HG03439 (cell line): ENCODE measurements around the gene NTNG2.
A peak's percentile ranks its signal among the peaks of the same experiment; 100 is the strongest.

Experiments used
- ATAC-seq: cut with Tn5 transposase; IDR thresholded peaks from one replicate; pipeline ENCODE4 v1.9.1; 2021; ENCODE audit warnings: mild to moderate bottlenecking, moderate library complexity; ENCODE audit not compliant: unreplicated experiment

Gene NTNG2

DNA sequence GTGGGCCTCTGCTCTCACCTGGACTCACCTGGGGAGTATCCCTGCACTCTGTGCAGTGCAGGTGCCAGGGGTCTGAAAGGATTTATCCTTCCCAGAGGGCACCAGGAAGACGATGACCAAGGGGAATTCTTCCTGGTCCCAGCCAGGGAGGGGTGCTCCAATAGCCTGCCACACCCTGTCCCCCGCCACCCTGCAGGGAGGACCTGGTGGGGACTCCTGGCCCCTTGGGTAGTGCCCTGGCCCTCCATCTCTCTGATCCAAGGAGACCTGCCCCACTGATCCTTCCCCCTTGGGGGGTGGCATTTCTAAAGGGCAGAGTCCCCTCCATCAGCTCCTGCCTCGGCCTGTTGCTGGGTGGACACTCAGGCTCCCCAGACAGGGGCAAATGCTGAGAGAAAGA lies 70.7 kb downstream of the NTNG2 start:
- ATAC-seq = no peak

DNA sequence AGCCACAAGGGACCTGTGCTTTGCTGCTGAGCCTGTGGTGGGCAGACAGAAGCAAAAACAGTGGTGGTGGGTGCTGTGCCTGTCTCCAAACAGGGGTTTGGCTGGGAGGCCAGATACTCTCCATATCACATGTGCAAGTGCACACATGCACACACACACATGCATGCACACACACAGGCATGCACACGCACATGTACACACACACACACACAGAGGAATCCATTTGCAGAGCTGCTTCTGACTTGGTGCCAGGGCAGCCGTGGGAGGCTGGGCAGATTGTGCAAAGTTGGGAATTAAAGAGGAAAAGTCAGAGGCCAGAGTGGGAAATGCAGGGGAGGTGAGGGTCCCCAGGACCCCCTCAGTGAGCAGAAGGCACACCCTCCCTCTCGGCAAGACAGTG lies 71.3 kb downstream of the NTNG2 start:
- ATAC-seq = no peak

DNA sequence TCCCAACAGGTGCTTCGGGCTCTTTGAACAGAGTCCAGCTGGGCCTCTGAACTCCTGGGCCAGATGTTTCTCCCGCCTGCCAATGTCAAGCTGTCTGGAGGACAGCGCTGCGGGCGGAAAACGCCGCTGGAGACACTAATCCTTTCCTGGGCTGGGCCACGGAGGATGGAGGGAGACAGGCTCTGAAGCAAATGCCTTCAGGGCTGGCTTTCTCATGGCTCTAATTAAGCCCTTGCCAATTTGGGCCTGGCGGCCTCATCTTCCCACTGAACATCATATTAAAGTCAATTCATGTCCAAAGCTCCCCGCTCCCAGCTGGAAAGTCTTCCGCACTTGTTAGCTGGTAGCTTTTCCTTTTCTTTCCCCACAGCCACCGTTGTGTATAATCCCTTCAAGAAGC lies 72.7 kb downstream of the NTNG2 start:
- ATAC-seq = no peak

DNA sequence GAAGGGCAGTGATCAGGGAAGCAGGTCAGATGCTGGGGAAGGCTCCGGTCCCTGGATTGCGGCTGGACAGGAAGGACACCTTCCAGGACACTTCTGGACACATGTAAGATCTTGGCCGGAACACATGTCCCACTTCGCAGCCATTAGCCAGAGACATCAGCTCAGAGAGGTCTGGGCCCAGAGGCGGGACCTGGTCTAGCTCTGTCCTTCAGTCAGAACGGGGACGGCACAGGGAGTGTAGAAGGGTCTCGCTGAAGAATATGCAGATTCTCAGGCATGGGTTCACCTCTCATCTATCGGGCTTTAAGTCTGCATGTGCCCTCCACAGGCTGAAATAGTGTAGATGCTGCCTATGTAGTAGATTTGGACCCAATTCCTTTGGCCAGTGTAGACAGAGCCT lies 73.3 kb downstream of the NTNG2 start:
- no peak for ATAC-seq

DNA sequence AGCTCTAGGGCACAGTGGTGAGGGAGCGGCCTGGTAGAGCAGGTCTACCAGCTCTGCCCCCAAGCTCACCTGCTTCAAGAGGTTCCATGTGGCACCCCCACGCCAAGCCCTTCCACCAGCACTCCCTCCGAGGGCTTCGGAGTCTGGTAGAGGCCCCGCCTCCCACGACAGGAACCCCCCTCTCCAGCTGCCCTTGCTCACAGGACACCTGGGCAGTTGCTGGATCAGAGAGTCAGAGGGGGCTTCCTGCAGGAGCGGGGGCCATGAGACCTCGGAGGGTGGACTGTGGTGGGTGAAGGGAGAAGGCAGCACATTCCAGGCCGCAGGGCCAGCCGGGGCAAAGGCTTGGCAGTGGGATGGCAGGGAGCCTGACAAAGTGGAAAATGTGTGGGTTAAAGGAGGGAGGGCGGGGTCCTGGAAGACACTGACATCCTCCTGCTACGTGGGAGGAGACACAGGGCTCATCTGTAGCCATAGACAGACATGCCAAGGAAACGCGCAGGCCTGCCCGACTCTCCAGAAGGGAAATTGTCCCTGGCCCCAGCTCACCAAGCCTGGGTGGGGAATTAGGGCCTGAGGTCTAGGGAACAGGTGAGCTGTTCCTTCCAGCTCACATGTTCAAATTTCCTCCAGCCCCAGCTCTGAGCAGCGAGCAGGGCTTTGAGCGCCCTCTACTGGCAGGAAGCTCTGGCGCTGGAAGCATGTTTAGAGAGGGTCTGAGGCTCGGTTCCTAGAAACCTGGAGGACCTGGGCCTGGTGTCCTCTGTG lies 74.2 kb downstream of the NTNG2 start:
- ATAC-seq = no peak

DNA sequence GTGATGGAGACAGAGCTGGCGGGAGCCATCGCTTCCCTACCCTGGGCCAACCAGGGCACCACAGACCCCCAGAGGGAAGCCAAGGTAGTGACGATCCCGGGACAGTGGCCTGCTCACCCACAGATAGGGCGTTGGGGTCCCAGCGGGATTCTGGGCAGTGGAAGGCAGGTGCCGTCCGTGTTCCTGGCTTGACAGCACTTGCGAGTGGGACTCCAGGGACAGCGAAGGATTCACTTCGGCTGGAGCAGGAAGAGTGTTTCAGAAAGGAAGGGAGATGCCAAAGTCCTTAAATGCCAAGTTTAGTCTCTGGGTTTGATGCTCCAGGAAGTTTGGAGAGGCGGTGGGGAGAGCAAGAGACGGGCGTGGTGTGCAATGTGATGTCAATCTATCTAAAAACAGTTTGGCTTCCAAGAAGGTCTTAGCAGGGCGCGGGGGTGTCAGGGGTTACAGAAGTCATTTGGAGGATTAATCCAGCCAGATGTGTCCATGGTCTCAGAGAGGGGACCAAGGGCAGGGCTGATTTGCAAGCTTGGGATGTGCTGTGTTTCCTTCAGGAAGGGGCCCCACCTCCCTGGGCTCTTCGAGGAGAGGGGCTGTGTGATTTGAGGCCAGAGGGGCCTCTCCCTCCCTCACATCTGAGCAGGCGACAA lies 74.9 kb downstream of the NTNG2 start:
- no peak for ATAC-seq

DNA sequence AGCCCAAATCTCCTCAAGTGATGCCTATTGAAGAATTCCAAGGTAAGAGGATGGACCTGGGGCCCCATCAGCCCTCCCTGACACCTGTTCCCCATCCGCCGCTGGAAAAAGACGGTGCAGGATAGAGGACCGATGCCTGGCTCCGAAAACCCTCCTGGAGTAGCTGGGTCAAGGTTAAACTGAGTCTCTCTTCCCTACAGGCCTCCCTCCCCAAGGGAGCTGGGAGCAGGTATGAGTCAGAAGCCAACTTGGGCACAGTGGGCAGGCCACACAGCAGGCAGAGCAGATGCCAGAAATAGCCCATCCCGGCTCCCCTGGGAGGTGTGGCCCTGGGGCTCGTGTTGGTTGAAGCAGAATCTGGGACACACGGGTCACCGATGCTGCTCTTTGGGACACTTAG lies 75.6 kb downstream of the NTNG2 start:
- no peak for ATAC-seq

DNA sequence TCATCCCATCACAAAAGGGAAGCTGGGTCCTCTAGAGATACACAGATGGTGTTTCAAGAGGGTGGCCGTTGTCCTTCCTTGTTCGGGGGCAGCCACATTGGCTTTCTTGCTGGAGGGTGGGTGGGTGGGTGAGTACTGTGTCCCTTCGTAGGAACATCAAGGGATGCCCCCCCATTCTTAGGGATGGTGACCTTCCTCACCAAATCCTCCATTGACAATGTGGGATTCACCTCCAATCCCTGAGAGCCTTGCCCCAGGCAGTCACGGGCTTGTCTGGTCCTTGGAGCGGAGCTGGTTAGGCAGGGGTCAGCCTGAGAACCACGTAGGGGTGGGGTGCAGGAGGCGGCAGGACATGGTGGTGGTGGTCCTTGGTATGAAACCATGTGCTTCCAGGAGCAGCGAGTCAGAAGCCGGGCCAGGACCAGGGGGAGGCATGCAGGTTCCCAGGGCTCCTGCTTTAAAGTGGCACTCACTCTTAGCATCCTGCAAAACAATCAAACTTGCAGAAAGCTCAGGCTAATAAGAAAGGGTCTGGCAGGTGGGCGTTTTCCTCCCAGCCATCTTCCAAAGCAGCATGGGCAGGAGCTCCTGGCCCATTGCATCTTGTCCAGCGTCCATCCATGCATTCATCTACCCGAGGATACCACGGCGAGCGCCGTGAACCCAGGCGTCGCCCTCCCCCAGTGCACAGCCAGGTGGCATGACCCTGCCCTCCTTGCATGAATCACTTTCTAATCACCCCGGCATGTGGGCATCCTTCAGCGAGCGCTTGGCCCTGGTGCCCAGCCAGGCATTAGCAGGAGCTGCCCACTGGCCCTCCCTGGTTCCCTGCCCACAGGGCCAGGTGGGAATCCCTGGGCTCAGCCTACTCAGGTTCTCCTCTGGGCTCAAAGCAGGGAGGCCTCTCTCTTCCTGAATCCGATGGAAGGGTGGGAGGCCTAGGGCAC lies 76.4 kb downstream of the NTNG2 start:
- ATAC-seq = no peak

DNA sequence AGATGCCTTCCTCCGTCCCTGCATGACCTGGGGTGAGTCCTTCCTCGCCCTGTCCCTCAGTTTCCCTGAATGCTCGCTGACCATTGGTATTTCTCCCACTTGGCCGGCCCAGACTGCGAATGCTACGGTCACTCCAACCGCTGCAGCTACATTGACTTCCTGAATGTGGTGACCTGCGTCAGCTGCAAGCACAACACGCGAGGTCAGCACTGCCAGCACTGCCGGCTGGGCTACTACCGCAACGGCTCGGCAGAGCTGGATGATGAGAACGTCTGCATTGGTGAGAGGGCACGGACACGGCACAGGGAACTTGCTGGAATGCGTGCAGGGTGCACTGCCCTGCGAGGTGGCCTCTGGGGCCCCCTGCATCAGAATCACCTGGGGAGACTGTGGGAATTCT lies 77.1 kb downstream of the NTNG2 start:
- no peak for ATAC-seq

DNA sequence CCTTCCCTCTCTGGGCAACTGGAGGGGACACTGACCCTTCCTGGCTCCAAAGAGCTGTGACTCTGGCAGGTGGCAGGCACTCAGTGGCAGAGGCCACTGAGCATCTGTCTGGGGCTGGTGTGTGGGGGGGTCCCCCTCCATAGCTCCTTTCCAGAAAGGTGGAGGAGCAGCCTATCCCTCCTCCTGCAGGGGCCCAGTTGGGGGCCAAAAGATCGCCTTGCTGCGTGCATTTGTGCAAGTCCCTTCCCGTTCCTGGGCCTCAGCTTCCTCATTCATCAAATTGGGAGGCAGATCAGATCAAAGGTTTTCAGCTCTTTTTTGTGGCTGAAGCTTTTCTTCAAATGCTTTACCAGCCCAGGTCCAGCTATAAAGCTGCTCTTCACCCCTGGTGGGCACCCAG lies 77.7 kb downstream of the NTNG2 start:
- ATAC-seq = no peak

DNA sequence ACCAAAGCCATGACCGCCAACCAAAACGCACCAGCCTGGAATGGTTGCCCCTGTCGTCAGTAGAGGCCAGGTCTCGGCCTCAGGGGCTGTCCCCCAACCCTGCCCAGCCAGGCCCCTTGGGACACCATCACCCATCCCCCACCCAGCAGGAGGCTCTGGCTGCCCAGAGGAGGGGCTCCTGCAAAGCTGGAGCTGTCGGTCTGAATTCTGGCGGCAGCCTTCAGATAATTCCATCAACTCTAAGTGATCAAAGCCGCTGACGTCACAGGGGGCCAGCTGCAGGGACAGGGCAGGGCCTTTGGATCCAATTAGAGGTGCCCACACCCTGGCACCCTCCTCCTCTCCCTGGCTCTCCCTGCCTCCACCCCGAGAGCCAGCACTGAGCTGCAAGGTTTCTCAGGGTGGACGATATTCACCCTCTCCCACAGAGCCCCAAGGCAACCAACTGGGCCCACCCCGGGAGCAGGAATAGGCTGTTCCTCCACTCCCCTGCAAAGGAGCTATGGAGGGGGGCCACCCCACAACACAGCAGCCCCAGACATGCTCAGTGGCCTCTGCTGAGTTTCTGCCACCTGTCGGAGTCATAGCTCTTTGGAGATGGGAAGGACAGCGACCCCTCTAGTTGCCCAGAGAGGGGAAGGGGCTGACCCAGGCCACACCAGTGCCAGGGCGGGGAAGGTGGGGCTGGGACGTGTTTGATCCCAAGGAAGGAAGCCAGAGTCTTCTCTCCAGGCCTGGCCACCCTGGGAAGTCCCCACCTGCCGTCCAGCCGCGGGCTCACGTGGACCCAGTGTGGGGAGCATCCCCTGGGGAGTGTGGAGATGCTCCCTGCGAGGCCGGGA lies 78.4 kb downstream of the NTNG2 start:
- no peak for ATAC-seq

DNA sequence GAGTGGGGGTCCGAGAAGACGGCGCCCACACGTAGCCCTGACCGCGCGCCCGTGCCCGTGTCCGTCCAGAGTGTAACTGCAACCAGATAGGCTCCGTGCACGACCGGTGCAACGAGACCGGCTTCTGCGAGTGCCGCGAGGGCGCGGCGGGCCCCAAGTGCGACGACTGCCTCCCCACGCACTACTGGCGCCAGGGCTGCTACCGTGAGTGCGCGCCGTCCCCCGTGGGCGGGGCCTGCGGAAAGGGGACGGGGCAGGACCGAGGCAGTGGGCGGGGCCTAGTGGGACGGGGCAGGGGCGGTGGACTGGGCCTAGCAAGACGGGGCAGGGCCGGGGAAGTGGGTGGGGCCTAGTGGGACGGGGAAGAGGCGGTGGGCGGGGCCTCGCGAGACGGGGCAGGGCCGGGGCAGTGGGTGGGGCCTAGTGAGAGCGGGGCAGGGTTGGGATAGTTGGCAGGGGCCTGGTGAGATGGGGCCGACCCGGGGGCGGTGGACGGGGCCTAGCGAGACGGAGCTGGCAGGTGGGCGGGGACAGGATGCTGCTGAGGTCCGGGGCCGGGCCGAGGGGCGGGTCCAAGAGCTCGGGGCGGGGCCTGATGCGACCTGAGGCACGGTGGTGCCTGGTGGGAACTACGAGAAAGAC lies 79.1 kb downstream of the NTNG2 start:
- peak; percentile 76 for ATAC-seq

DNA sequence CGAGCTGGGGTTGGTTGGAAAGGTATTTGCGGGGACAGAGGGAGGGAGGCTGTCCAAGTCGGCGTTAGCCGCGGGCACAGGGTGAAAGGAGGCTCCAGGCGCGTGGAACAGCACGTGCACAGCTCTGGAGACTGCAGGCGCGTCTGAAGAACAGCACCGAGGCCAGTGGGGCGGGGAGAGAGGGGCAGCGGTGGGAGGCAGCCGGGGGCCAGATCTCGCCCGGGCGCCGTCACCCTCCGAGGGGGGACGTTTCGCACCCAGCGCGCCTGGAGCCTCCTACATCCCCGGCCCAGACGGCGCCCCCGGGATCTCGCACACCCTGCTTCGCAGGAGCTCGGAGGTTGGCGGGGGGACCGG lies 79.6 kb downstream of the NTNG2 start:
- no peak for ATAC-seq

DNA sequence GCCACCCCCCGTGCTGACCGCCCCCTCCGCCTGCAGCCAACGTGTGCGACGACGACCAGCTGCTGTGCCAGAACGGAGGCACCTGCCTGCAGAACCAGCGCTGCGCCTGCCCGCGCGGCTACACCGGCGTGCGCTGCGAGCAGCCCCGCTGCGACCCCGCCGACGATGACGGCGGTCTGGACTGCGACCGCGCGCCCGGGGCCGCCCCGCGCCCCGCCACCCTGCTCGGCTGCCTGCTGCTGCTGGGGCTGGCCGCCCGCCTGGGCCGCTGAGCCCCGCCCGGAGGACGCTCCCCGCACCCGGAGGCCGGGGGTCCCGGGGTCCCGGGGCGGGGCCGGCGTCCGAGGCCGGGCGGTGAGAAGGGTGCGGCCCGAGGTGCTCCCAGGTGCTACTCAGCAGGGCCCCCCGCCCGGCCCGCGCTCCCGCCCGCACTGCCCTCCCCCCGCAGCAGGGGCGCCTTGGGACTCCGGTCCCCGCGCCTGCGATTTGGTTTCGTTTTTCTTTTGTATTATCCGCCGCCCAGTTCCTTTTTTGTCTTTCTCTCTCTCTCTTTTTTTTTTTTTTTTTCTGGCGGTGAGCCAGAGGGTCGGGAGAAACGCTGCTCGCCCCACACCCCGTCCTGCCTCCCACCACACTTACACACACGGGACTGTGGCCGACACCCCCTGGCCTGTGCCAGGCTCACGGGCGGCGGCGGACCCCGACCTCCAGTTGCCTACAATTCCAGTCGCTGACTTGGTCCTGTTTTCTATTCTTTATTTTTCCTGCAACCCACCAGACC lies 80.2 kb downstream of the NTNG2 start:
- ATAC-seq = peak; percentile 3

DNA sequence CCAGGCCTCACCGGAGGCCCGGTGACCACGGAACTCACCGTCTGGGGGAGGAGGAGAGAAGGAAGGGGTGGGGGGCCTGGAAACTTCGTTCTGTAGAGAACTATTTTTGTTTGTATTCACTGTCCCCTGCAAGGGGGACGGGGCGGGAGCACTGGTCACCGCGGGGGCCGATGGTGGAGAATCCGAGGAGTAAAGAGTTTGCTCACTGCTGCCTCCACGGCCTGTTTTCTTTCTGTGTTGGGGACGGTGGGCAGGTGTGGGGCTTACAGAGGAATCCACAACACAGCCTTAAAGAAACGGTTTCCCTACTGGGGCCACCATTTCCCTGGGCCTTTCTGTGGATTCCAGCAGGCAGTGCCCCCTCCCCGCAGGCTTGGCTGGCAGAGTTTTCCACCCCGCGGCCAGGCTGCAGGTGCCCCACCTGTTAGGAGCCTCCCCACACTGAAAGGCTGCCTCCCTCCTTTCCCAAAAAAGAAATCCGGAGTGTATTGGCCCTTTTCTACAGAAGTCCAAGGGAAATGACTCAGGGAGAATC lies 80.8 kb downstream of the NTNG2 start:
- no peak for ATAC-seq

DNA sequence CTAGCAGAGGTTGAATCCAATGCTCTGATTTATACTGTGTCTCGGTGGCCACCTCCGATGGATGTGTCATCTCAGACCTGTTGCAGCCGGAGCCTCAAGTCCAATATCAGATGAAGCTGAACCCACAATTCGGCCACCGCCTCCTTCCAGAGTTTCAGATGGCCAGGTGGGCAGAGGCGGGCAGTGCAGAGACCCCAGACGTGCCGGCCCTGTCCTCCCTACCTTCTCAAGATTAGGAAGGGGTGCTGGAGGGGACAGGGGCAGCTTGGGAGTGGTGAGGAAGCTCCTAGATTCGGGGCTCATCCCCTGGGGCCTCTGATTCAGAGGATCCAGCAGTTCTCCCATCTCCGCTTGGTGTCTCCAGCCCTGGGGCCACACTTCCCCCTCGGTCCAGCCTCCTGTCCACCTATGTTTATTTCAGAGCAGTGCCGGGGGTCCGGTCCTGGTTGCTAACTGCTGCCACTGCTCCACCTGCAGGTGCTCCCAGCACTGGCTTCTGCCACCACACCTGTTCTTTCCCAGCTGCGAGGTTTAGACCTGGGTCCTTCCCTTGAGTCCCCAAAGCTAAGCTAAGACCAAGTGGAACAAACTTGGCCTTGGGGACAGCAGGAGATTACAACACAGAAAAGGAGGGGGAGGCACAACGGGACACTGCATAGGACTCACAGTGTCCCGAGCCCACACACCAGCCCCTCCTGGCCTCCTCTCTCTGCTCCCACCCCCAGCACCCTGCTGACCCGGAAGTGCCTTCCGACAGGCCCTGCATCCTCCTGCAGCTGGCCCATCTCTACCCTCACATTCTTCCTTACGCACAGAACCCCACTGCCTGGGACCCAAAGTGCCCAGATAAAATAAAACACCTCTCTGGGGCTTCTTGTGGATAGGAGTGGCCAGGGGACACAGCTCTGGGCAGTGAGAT lies 81.6 kb downstream of the NTNG2 start:
- no peak for ATAC-seq

DNA sequence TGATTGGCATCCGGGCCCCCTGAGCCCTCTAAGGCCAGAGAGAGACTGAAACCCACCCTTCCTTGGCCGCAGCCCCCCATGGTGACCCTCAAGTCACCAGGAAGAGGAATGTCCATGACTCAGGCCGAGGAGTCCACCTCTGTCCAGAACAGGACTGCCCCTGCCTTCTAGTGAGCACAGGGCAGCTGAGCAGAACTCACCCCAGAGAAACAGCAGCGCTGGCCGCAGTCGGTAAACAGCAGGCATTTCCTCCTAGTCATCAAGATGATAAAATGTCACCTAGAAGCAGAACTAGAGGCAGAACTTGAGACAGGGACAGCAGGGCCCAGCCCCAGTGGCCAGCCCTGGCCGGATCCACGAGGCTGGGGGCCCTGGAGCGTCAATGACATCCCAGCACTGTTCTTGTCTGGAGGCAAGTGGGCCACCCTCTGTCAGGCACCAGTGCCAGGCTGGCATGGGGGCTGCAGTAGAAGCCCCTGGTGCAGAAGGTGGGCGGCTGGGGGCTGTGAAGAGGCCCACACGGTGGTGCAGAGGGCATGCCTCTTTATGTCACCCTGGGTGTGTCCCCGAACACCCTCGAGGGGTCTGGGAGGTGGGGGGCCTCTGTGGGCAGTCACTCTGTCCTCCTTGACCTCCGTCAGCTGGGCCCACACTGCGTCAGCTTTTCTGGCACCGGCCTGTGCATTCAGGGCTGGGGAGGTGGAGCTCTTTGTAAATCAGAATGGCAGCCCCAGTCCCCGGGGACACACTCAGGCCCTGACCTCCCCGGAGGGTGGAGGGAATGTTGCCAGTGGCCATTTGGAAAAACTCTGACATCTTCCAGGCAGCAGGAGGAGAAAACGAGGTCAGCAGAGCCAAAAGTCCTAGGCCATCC lies 83.0 kb downstream of the NTNG2 start:
- ATAC-seq = no peak
